IMR-90 (cell line): ENCODE results near the gene PTPRG. TPM values are rescaled to one million over a fixed set of nuclear protein-coding genes. Genes with fewer than 3 reads are reported as not detected.
A peak's percentile ranks its signal among the peaks of the same experiment; 100 is the strongest.

Source experiments
- ATAC-seq: fragments of 200-7000 bp; cut with Tn5 transposase; 2 replicates; pipeline ENCODE4 v1.9.1; 2020; ENCODE audit warnings: low read depth, mild to moderate bottlenecking, moderate library complexity
- BruUV-seq: library from RNA; stranded (reverse); fragments of 400-500 nt; replicated peaks from 2 replicates; lab custom pipeline; 2021; lab: Mats Ljungman, UMichigan
- CTCF ChIA-PET: fragments of 300-600 bp; formaldehyde crosslinking; extraction: SDS; loops from one replicate; lab custom pipeline; 2021; ENCODE audit warnings: antibody characterized with exemption; lab: Yijun Ruan, JAX
- POLR2A ChIA-PET: fragments of 300-600 bp; sonication (Branson Sonifier 250); formaldehyde crosslinking; loops from one replicate; lab custom pipeline; 2022; ENCODE audit warnings: antibody characterized with exemption; ENCODE audit not compliant: unreplicated experiment; lab: Charles Lee
- DNase-seq: peaks from one replicate; pipeline ENCODE4 v3.0.0; 2013
- H2AFZ ChIP-seq: replicated peaks from 2 replicates; pipeline ENCODE3; 2013; ENCODE audit warnings: low read length, mild to moderate bottlenecking; ENCODE audit not compliant: poor library complexity
- H2AK5ac ChIP-seq: 2 replicates; pipeline ENCODE4 v1.6.1; 2013; ENCODE audit warnings: low read depth, low read length, inconsistent platforms
- H2AK9ac ChIP-seq: replicated peaks from 2 replicates; pipeline ENCODE3; 2013; ENCODE audit warnings: mild to moderate bottlenecking, low read depth, low read length, moderate library complexity; ENCODE audit not compliant: poor library complexity
- H2BK120ac ChIP-seq: 2 replicates; pipeline ENCODE4 v1.6.1; 2013; ENCODE audit warnings: low read depth, low read length, inconsistent platforms
- H2BK15ac ChIP-seq: 3 replicates; pipeline ENCODE4 v1.6.1; 2013; ENCODE audit warnings: low read depth, low read length, inconsistent platforms
- H2BK20ac ChIP-seq: 2 replicates; pipeline ENCODE4 v1.6.1; 2013; ENCODE audit warnings: low read depth, mild to moderate bottlenecking, inconsistent platforms, low read length, moderate library complexity
- H2BK5ac ChIP-seq: 2 replicates; pipeline ENCODE4 v1.6.1; 2013; ENCODE audit warnings: mild to moderate bottlenecking, low read depth, low read length, inconsistent platforms; ENCODE audit not compliant: poor library complexity, severe bottlenecking
- H3K14ac ChIP-seq: replicated peaks from 2 replicates; pipeline ENCODE4 v1.6.1; 2013; ENCODE audit warnings: low read depth, low read length, inconsistent platforms
- H3K18ac ChIP-seq: 2 replicates; pipeline ENCODE4 v1.6.1; 2013; ENCODE audit warnings: low read depth, low read length, control low read depth
- H3K23ac ChIP-seq: 2 replicates; pipeline ENCODE4 v1.6.1; 2013; ENCODE audit warnings: low read depth, low read length, inconsistent platforms
- H3K27ac ChIP-seq: 2 replicates; pipeline ENCODE4 v1.5.1; 2013; ENCODE audit warnings: mild to moderate bottlenecking, control low read depth, low read length; ENCODE audit not compliant: insufficient read depth
- H3K27me3 ChIP-seq: 2 replicates; pipeline ENCODE4 v1.6.1; 2013; ENCODE audit warnings: low read length; ENCODE audit not compliant: control insufficient read depth, insufficient read depth
- H3K36me3 ChIP-seq: 2 replicates; pipeline ENCODE4 v1.6.1; 2013; ENCODE audit warnings: low read length, mixed read lengths; ENCODE audit not compliant: control insufficient read depth, insufficient read depth
- H3K4ac ChIP-seq: 2 replicates; pipeline ENCODE4 v1.6.1; 2013; ENCODE audit warnings: low read depth, low read length, inconsistent platforms
- H3K4me1 ChIP-seq: 2 replicates; pipeline ENCODE4 v1.6.1; 2013; ENCODE audit warnings: low read length, mixed read lengths; ENCODE audit not compliant: control insufficient read depth, insufficient read depth
- H3K4me2 ChIP-seq: 2 replicates; pipeline ENCODE4 v1.6.1; 2013; ENCODE audit warnings: low read depth, mild to moderate bottlenecking, control low read depth, low read length, moderate library complexity
- H3K4me3 ChIP-seq: 2 replicates; pipeline ENCODE4 v1.5.1; 2013; ENCODE audit warnings: low read depth, mild to moderate bottlenecking, control low read depth, low read length, moderate library complexity; ENCODE audit not compliant: insufficient read depth
- H3K56ac ChIP-seq: 2 replicates; pipeline ENCODE4 v1.6.1; 2013; ENCODE audit warnings: low read length, inconsistent platforms; ENCODE audit not compliant: insufficient read depth; ENCODE audit errors: extremely low read depth
- H3K79me1 ChIP-seq, 2 experiments: 2 replicates each; pipeline ENCODE4 v1.6.1; 2013; ENCODE audit warnings: low read length in 2 of 2, inconsistent platforms in 1 of 2, low read depth in 1 of 2
- H3K9ac ChIP-seq: 2 replicates; pipeline ENCODE4 v1.6.1; 2013; ENCODE audit warnings: low read depth, low read length, control low read depth
- H3K9me1 ChIP-seq: 2 replicates; pipeline ENCODE4 v1.6.1; 2013; ENCODE audit warnings: low read length, inconsistent platforms; ENCODE audit not compliant: insufficient read depth
- H3K9me3 ChIP-seq: 2 replicates; pipeline ENCODE4 v1.6.1; 2013; ENCODE audit warnings: low read length; ENCODE audit not compliant: control insufficient read depth, insufficient read depth
- H4K20me1 ChIP-seq: 2 replicates; pipeline ENCODE4 v1.6.1; 2013; ENCODE audit warnings: low read length, inconsistent platforms; ENCODE audit not compliant: insufficient read depth
- H4K5ac ChIP-seq: 2 replicates; pipeline ENCODE4 v1.6.1; 2013; ENCODE audit warnings: mild to moderate bottlenecking, low read depth, low read length, control low read depth
- H4K8ac ChIP-seq, 2 experiments: 2 replicates each; pipeline ENCODE4 v1.6.1; 2013; ENCODE audit warnings: low read depth in 2 of 2, low read length in 2 of 2, control low read depth in 1 of 2, inconsistent platforms in 1 of 2
- H4K91ac ChIP-seq: 2 replicates; pipeline ENCODE4 v1.6.1; 2013; ENCODE audit warnings: low read depth, low read length, inconsistent platforms; ENCODE audit not compliant: insufficient read depth
- NFE2L2 ChIP-seq: fragments of 150-350 bp; IDR thresholded peaks from 2 replicates; pipeline ENCODE4 v1.6.1; 2016; ENCODE audit warnings: low read depth, mild to moderate bottlenecking, low read length
- RFX5 ChIP-seq: IDR thresholded peaks from 2 replicates; pipeline ENCODE4 v1.8.0; 2012; ENCODE audit warnings: low read depth, mild to moderate bottlenecking, low read length, moderate library complexity
- WGBS, 2 experiments: methylation state at CpG; one replicate each; pipeline versions ENCODE4 v1.1.5 to v1.1.7; 2013; ENCODE audit warnings: missing lambda C conversion rate in 2 of 2; ENCODE audit not compliant: insufficient read length in 1 of 2; ENCODE audit errors: extremely low coverage in 2 of 2; 5-methylcytosine and 5-hydroxymethylcytosine counted together
- dilution Hi-C: fragments of 300-500 bp; cut with HindIII; formaldehyde crosslinking; loops from one replicate; pipeline ENCODE4 v1.14.3; 2018; ENCODE audit warnings: low sequenced_read_pairs; ENCODE audit not compliant: unreplicated experiment
- in situ Hi-C: fragments of 300-500 bp; cut with MboI; formaldehyde crosslinking; loops from 3 replicates; pipeline ENCODE4 v1.14.3; 2019; ENCODE audit warnings: low sequenced_read_pairs, inconsistent platforms, mixed read lengths
- intact Hi-C: fragments of 100-400 bp; cut with micrococcal nuclease; formaldehyde crosslinking; loops from 2 replicates; pipeline ENCODE4 v1.10.0; 2022
- polyA plus RNA-seq, 3 experiments: library from polyadenylated mRNA; depleted of rRNA; stranded (reverse); fragments of >200 nt; gene quantifications; 2 replicates each; pipeline ENCODE4 v1.2.3, GENCODE V29; 2012; ENCODE audit warnings: low replicate concordance in 1 of 3
- total RNA-seq: library from RNA; depleted of rRNA; stranded (reverse); fragments of >200 nt; gene quantifications from 2 replicates; pipeline ENCODE4 v1.2.3, GENCODE V29; 2012
- TF ChIP-seq, protein P1 (sequence below): fragments of 150-350 bp; IDR thresholded peaks from 2 replicates; pipeline ENCODE4 v1.6.1; 2017; ENCODE audit warnings: mild to moderate bottlenecking, antibody characterized with exemption, low read length, low read depth
- TF ChIP-seq, protein P2 (sequence below): conservative IDR thresholded peaks from 2 replicates; pipeline ENCODE4 v1.5.1; 2012; ENCODE audit warnings: mild to moderate bottlenecking, low read depth, low read length, improper control_type of control experiment

PTPRG gene
- total and polyA plus RNA-seq, 2 of the 4 experiments (the other 2 are of a cell fraction) = 7.7 to 31.0 TPM

DNA sequence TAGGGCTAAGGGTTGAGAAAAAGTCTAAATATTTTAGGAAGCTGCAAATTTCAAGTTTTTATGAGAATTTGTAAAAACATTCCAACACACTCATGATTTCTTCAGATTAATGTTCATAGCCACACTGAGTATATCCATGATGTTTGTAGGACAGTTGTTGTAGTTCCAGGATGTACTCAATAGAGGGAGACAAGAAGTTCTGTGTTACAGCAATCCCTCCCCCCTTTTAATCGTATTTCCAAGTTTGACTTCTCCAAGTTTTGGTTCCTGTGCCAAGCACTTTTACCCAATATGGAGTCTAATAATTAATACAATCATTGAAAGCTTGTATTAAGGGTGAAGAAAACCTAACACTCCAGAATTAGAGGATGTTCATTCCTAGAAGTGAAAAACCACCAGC is 668.5 kb downstream of the PTPRG start:
- H3K4me3 ChIP-seq = no peak overlapping the region
- no peaks in the 10 kb centered on the region for H3K79me1 ChIP-seq
- no peak overlapping the region for H3K23ac ChIP-seq
- no peak overlapping the region for H2BK5ac ChIP-seq
- H2AK5ac ChIP-seq = no peak overlapping the region
- no CpG with 5 or more reads among the region's 1 CpG for WGBS, 2 experiments
- no peak overlapping the region for H3K4ac ChIP-seq
- no peak overlapping the region for H2BK120ac ChIP-seq
- H3K14ac ChIP-seq = no peak overlapping the region
- no peaks in the 10 kb centered on the region; the same call in 1 of the 2 replicates for H3K4me1 ChIP-seq
- no peak overlapping the region for H2AK9ac ChIP-seq
- no peak for DNase-seq
- no TSS peak for BruUV-seq
- H4K91ac ChIP-seq = no peak overlapping the region
- no peak overlapping the region for H2BK15ac ChIP-seq
- no peak overlapping the region for H2BK20ac ChIP-seq
- TF ChIP-seq, protein P1, sequence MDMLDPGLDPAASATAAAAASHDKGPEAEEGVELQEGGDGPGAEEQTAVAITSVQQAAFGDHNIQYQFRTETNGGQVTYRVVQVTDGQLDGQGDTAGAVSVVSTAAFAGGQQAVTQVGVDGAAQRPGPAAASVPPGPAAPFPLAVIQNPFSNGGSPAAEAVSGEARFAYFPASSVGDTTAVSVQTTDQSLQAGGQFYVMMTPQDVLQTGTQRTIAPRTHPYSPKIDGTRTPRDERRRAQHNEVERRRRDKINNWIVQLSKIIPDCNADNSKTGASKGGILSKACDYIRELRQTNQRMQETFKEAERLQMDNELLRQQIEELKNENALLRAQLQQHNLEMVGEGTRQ = no peak
- TF ChIP-seq, protein P2, sequence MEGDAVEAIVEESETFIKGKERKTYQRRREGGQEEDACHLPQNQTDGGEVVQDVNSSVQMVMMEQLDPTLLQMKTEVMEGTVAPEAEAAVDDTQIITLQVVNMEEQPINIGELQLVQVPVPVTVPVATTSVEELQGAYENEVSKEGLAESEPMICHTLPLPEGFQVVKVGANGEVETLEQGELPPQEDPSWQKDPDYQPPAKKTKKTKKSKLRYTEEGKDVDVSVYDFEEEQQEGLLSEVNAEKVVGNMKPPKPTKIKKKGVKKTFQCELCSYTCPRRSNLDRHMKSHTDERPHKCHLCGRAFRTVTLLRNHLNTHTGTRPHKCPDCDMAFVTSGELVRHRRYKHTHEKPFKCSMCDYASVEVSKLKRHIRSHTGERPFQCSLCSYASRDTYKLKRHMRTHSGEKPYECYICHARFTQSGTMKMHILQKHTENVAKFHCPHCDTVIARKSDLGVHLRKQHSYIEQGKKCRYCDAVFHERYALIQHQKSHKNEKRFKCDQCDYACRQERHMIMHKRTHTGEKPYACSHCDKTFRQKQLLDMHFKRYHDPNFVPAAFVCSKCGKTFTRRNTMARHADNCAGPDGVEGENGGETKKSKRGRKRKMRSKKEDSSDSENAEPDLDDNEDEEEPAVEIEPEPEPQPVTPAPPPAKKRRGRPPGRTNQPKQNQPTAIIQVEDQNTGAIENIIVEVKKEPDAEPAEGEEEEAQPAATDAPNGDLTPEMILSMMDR = peak; percentile 22; the same call in 1 of the 2 replicates
- TF ChIP-seq NFE2L2 (no peak), RFX5 (no peak)
- peak; percentile 35 for ATAC-seq
- H3K27ac ChIP-seq = no peak overlapping the region
- ChIA-PET CTCF (interaction anchor here (0.8 kb wide), 1 partner anchor 10 kb away, joined by 5 read pairs; no protein-coding TSS in a partner anchor), POLR2A (no interaction called here)
- H3K4me2 ChIP-seq = no peak overlapping the region
- intact Hi-C loops = no loop called here
- H3K36me3 ChIP-seq = no peaks in the 10 kb centered on the region
- no peak overlapping the region for H3K18ac ChIP-seq
- no peaks in the 10 kb centered on the region for H3K9me3 ChIP-seq
- H3K9ac ChIP-seq = no peak overlapping the region
- no peak overlapping the region for H4K5ac ChIP-seq
- in situ Hi-C loops = no loop called here
- dilution Hi-C loops = no loop called here
- peaks cover 6% of the 10 kb centered on the region; the same call in 1 of the 2 replicates for H3K9me1 ChIP-seq
- H3K27me3 ChIP-seq = no peaks in the 10 kb centered on the region
- H4K8ac ChIP-seq = no peak overlapping the region
- no peak overlapping the region for H3K56ac ChIP-seq
- no peaks in the 10 kb centered on the region for H4K20me1 ChIP-seq
- no peak overlapping the region for H2AFZ ChIP-seq
